Measurements from ENCODE around the gene TPM1.

DNA sequence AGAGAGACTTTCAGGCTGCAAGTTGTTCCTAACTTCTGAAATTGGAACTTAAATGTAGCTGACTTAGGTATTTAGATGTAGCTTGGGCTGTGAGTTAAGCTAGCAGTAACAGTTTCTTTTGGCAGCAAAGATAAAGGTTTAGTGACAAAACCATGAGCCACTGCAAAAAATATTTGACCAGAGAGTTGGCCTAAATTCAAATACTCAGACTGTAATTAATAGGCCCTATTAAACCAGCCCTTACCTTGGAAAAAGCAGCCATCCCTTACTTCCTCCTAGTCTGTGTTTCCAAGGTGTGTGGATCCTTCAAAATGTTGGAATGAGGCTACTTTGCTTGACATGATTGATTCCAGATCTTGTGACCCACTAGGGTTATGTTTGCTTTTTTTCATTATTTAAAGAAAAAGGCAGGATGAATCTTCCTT is 8.2 kb downstream of the TPM1 start:
- no peak for TF ChIP-seq POLR2AphosphoS5 (IDR thresholded peaks at IDR 0.05; ENCODE audit: low read depth, low read length)
- TF ChIP-seq, protein P1, sequence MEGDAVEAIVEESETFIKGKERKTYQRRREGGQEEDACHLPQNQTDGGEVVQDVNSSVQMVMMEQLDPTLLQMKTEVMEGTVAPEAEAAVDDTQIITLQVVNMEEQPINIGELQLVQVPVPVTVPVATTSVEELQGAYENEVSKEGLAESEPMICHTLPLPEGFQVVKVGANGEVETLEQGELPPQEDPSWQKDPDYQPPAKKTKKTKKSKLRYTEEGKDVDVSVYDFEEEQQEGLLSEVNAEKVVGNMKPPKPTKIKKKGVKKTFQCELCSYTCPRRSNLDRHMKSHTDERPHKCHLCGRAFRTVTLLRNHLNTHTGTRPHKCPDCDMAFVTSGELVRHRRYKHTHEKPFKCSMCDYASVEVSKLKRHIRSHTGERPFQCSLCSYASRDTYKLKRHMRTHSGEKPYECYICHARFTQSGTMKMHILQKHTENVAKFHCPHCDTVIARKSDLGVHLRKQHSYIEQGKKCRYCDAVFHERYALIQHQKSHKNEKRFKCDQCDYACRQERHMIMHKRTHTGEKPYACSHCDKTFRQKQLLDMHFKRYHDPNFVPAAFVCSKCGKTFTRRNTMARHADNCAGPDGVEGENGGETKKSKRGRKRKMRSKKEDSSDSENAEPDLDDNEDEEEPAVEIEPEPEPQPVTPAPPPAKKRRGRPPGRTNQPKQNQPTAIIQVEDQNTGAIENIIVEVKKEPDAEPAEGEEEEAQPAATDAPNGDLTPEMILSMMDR (IDR thresholded peaks at IDR 0.05), result no peak
- TF ChIP-seq, protein P2, sequence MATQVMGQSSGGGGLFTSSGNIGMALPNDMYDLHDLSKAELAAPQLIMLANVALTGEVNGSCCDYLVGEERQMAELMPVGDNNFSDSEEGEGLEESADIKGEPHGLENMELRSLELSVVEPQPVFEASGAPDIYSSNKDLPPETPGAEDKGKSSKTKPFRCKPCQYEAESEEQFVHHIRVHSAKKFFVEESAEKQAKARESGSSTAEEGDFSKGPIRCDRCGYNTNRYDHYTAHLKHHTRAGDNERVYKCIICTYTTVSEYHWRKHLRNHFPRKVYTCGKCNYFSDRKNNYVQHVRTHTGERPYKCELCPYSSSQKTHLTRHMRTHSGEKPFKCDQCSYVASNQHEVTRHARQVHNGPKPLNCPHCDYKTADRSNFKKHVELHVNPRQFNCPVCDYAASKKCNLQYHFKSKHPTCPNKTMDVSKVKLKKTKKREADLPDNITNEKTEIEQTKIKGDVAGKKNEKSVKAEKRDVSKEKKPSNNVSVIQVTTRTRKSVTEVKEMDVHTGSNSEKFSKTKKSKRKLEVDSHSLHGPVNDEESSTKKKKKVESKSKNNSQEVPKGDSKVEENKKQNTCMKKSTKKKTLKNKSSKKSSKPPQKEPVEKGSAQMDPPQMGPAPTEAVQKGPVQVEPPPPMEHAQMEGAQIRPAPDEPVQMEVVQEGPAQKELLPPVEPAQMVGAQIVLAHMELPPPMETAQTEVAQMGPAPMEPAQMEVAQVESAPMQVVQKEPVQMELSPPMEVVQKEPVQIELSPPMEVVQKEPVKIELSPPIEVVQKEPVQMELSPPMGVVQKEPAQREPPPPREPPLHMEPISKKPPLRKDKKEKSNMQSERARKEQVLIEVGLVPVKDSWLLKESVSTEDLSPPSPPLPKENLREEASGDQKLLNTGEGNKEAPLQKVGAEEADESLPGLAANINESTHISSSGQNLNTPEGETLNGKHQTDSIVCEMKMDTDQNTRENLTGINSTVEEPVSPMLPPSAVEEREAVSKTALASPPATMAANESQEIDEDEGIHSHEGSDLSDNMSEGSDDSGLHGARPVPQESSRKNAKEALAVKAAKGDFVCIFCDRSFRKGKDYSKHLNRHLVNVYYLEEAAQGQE (IDR thresholded peaks at IDR 0.05; ENCODE audit: insufficient read depth in 1 of 2, low read depth in 2 of 2, low read length in 1 of 2), result no peak
- no peak for TF ChIP-seq TCF7L2 (IDR thresholded peaks at IDR 0.05; ENCODE audit: low read depth, low read length)

Data from Panc1 (cell line).